Stimulated activated naive CD4-positive, alpha-beta T cell (primary cell): ENCODE results near the gene ACADVL.

Experiments used
- DNase-seq, 6 experiments: peaks; one replicate each; lab custom pipeline; 2025; lab: John Stamatoyannopoulos, UW

Gene ACADVL

GRCh38 chr17:7251661-7252175 is 32.0 kb downstream of the ACADVL start, which contains the start of gene CTDNEP1:
CTDNEP1 (minus strand) TSS chr17:7251734; CDS start chr17:7251296, 438 bp downstream.
- DNase-seq, result peak; percentile 95 to 99 (median 98)

- peak; percentile 74 to 95 (median 86) for DNase-seq
These were observed 32.7 kb downstream of the ACADVL start, which contains the start of gene ELP5 for GRCh38 chr17:7252176-7253043. ELP5 (plus strand) TSS chr17:7252215; CDS start chr17:7252551, 336 bp downstream.

GRCh38 chr17:7253082-7253481 is 33.3 kb downstream of the ACADVL start:
- DNase-seq, result no peak

GRCh38 chr17:7254511-7254910 is 34.8 kb downstream of the ACADVL start:
- DNase-seq, result no peak

- no peak for DNase-seq
These were observed 37.2 kb downstream of the ACADVL start for GRCh38 chr17:7256766-7257456.

- DNase-seq, result no peak
These were observed 39.2 kb downstream of the ACADVL start for GRCh38 chr17:7258731-7259554.

GRCh38 chr17:7259555-7259889 is 39.8 kb downstream of the ACADVL start:
- DNase-seq, result no peak

GRCh38 chr17:7260151-7260550 is 40.4 kb downstream of the ACADVL start:
- DNase-seq, result no peak

GRCh38 chr17:7260651-7261378 is 41.1 kb downstream of the ACADVL start:
- peak in 4 of 6 experiments; percentile 29 to 43 (median 36) for DNase-seq

- peak in 1 of 6 experiments; percentile 30 for DNase-seq
These were observed 41.8 kb downstream of the ACADVL start for GRCh38 chr17:7261379-7262191.

- peak in 1 of 6 experiments; percentile 39 for DNase-seq
These were observed 42.6 kb downstream of the ACADVL start, which contains the start of gene CLDN7 for GRCh38 chr17:7262192-7262934. CLDN7 (minus strand) TSS chr17:7262478; CDS start chr17:7262043, 435 bp downstream.

- peak in 1 of 6 experiments; percentile 39 for DNase-seq
These were observed 43.4 kb downstream of the ACADVL start for GRCh38 chr17:7262935-7263800.

GRCh38 chr17:7263801-7264078 is 44.0 kb downstream of the ACADVL start:
- DNase-seq, result no peak

GRCh38 chr17:7266784-7267183 is 47.0 kb downstream of the ACADVL start:
- DNase-seq, result no peak
